CD4-positive, alpha-beta T cell treated with Interleukin-4 for 1 hour (primary cell): ENCODE measurements around the gene GPR25.

ENCODE experiments used
- DNase-seq, 2 donors: peaks; one replicate each; pipeline ENCODE4 v3.0.0-alpha.2; 2020 to 2022

Gene GPR25

GRCh38 chr1:200916681-200917080 lies 43.9 kb downstream of the GPR25 start:
- DNase-seq: no peak

DNA sequence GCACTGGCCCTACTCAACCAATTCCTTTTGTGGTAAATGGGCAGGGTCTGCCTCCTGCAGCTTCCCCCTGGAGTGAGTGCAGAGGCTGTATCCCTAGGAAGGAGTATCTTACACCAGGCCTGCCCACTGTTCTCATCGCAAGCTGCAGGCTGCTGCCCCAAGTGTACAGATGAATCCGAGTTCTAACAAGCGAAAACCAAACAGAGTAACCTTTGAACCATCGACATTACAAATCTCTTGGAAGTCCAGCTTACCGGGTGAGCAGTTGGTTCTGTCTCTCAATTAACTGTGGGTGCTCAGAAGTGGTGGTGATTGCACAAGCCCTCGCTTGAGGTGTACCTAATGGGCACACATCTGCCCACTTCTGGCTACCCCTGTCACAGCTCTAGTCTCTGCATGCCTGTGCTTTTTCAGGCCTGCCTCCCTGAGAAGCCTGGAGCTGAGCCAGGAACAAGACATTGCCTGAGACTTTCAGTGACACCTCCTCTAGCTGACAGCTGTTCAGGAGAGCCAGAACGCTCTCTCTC lies 44.6 kb downstream of the GPR25 start:
- DNase-seq: no peak

- DNase-seq: no peak
Measured at GRCh38 chr1:200918006-200918405, 45.2 kb downstream of the GPR25 start.

GRCh38 chr1:200919386-200919785 lies 46.6 kb downstream of the GPR25 start:
- no peak for DNase-seq

DNA sequence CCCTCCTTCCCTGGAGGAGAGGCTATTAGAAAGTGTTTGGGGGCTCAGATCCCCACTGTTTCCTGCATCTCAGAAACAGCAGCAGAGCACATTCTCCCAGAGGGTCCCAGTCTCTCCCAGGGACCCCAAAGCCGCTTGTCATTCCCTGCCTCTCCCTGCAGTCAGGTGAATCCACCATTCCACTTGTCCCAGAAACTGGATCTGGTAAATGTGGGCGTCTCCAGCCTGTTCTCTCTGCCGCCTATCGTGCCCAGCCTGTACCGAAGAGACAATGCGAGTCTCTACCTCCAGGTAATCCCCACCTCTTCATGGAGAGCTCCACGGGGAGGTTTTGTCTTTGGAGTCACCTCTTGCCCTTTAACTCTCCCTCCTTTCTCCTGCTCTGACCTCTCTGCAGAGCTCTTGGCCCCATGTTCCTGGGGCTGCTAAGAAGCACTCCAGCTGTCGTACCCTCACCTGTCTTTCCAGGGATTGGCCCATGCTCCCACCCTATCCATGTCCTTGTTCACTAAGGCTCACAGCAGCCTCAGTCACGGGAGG lies 48.9 kb downstream of the GPR25 start:
- DNase-seq: no peak

GRCh38 chr1:200922406-200922805 lies 49.6 kb downstream of the GPR25 start:
- DNase-seq: no peak

DNA sequence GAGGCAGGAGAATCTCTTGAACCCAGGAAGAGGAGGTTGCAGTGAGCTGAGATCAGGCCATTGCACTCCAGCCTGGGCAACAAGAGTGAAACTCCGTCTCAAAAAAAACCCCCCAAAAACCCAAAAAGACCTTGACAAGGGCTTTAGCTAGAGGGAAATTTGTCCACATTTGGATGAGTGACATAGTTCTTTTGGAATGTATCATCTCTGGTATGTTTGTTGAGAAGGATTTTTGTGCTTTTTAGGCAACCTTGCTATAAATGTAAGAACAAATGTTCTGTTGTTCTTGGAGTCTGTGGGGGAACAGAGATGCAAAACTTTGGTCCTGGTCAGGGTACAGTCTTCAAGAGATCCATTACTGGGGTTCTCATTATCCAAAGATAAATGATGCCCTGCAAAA lies 50.8 kb downstream of the GPR25 start:
- DNase-seq: no peak
